Upper lobe of left lung (tissue), 4 donors: Measurements from ENCODE around the gene LMCD1.

Experiments
- CTCF ChIP-seq, 6 experiments: fragments of 450-650 bp in 4 of 6; fragments of 200-600 bp in 2 of 6; sonication (generic) in 2 of 6; IDR thresholded peaks; one replicate each; pipeline ENCODE4 v1.5.1; 2016 to 2019; ENCODE audit warnings: antibody characterized with exemption in 6 of 6
- EP300 ChIP-seq, 4 donors: sonication (generic); formaldehyde crosslinking; IDR thresholded peaks; one replicate each; pipeline ENCODE4 v1.5.1; 2017; ENCODE audit warnings: antibody characterized with exemption in 4 of 4, control low read depth in 2 of 4
- POLR2A ChIP-seq, 4 donors: fragments of 450-650 bp; IDR thresholded peaks; one replicate each; pipeline ENCODE4 v1.5.1; 2016 to 2017; ENCODE audit warnings: antibody characterized with exemption in 4 of 4, mild to moderate bottlenecking in 2 of 4
- POLR2AphosphoS5 ChIP-seq, 2 donors: sonication (generic); formaldehyde crosslinking; IDR thresholded peaks; one replicate each; pipeline ENCODE4 v1.5.1; 2017; ENCODE audit warnings: antibody characterized with exemption in 2 of 2

- TF ChIP-seq CTCF (IDR thresholded peaks at IDR 0.05) (no peak), POLR2A (IDR thresholded peaks at IDR 0.05) (no peak), EP300 (IDR thresholded peaks at IDR 0.05) (no peak), POLR2AphosphoS5 (IDR thresholded peaks at IDR 0.05) (no peak)
These were observed 17.0 kb upstream of the LMCD1 start for GRCh38 chr3:8484409-8485140.
